Fibroblast of mammary gland (primary cell): Measurements from ENCODE around the gene CHST5.
"Not testable (repeated sequence)": the region's sequence is repeated elsewhere in the genome, so short reads cannot be mapped to it uniquely, and the experiment has no call there.

Experiments used
- DNase-seq: peaks from one replicate; pipeline ENCODE4 v3.0.0-alpha.2; 2010; ENCODE audit warnings: low read depth
- H3K4me3 ChIP-seq: 2 replicates; pipeline ENCODE4 v1.5.1; 2011; ENCODE audit warnings: low read depth, mild to moderate bottlenecking, low read length, moderate library complexity; ENCODE audit not compliant: control insufficient read depth
- CTCF ChIP-seq: conservative IDR thresholded peaks from 2 replicates; pipeline ENCODE4 v1.5.1; 2011; ENCODE audit warnings: low read depth, low read length, inconsistent platforms; ENCODE audit not compliant: control insufficient read depth, insufficient read depth

The CHST5 gene

GRCh38 chr16:75552951-75553350 lies 17.0 kb upstream of the CHST5 start:
- no peak overlapping the region for H3K4me3 ChIP-seq
- no peak for DNase-seq
- TF ChIP-seq CTCF = no peak

GRCh38 chr16:75550211-75550662 lies 14.3 kb upstream of the CHST5 start:
- H3K4me3 ChIP-seq = no peak overlapping the region
- TF ChIP-seq CTCF = peak; percentile 47
- peak; percentile 44 for DNase-seq

- not testable (repeated sequence) for H3K4me3 ChIP-seq, DNase-seq
Observed at GRCh38 chr16:75548456-75548855, 12.5 kb upstream of the CHST5 start.

GRCh38 chr16:75546293-75546692 lies 10.4 kb upstream of the CHST5 start:
- no peak overlapping the region for H3K4me3 ChIP-seq
- DNase-seq = no peak
- TF ChIP-seq CTCF = no peak

GRCh38 chr16:75545879-75546278 lies 10.0 kb upstream of the CHST5 start:
- not testable (repeated sequence) for H3K4me3 ChIP-seq, DNase-seq

GRCh38 chr16:75542462-75542861 lies 6.6 kb upstream of the CHST5 start:
- DNase-seq = not testable (repeated sequence)

GRCh38 chr16:75541236-75541635 lies 5.3 kb upstream of the CHST5 start:
- H3K4me3 ChIP-seq = no peak overlapping the region
- TF ChIP-seq CTCF = no peak
- DNase-seq = no peak

More at GRCh38 chr16:75542462-75542861, 6.6 kb upstream of the CHST5 start:
- not testable (repeated sequence) for H3K4me3 ChIP-seq

GRCh38 chr16:75538882-75539565 lies 3.1 kb upstream of the CHST5 start:
- not testable (repeated sequence) for H3K4me3 ChIP-seq, DNase-seq

GRCh38 chr16:75537776-75538175 lies 1.9 kb upstream of the CHST5 start:
- H3K4me3 ChIP-seq = no peak overlapping the region
- DNase-seq = no peak
- TF ChIP-seq CTCF = no peak
